Caco-2 (cell line): ENCODE results near the gene DMXL2. TPM values are rescaled to one million over a fixed set of nuclear protein-coding genes. Genes with fewer than 3 reads are reported as not detected.

Experiments used
- BruUV-seq: library from RNA; stranded (reverse); fragments of 400-500 nt; replicated peaks from 2 replicates; lab custom pipeline; 2021; lab: Mats Ljungman, UMichigan
- CTCF ChIA-PET: fragments of 300-600 bp; sonication (Branson Sonifier 250); formaldehyde crosslinking; loops from one replicate; lab custom pipeline; 2022; ENCODE audit warnings: antibody characterized with exemption; lab: Charles Lee
- POLR2A ChIA-PET: fragments of 300-600 bp; sonication (Branson Sonifier 250); formaldehyde crosslinking; loops from one replicate; lab custom pipeline; 2022; ENCODE audit warnings: antibody characterized with exemption; lab: Charles Lee
- DNase-seq, 2 experiments: peaks; one replicate each; pipeline versions ENCODE4 v3.0.0 to v3.0.0-alpha.2; 2020 to 2022
- H3K27me3 ChIP-seq: replicated peaks from 2 replicates; pipeline ENCODE4 v1.6.0; 2011; ENCODE audit warnings: low read length; ENCODE audit not compliant: control insufficient read depth, insufficient read depth
- H3K36me3 ChIP-seq: 2 replicates; pipeline ENCODE4 v1.5.1; 2011; ENCODE audit warnings: low read length; ENCODE audit not compliant: control insufficient read depth, insufficient read depth
- H3K4me1 ChIP-seq: fragments of 250-450 bp; sonication (Bioruptor Pico); 2 replicates; pipeline ENCODE4 v1.5.1; 2020; ENCODE audit warnings: mild to moderate bottlenecking
- H3K4me3 ChIP-seq: 2 replicates; pipeline ENCODE4 v1.5.1; 2011; ENCODE audit warnings: low read depth, mild to moderate bottlenecking, control low read depth, low read length
- H3K9me3 ChIP-seq: fragments of 250-450 bp; sonication (Bioruptor Pico); 2 replicates; pipeline ENCODE4 v1.5.1; 2020; ENCODE audit warnings: mild to moderate bottlenecking, moderate library complexity
- H3K27ac Mint-ChIP-seq: one replicate; pipeline ENCODE4 v1.8.0; 2022; ENCODE audit warnings: mixed read lengths; ENCODE audit not compliant: unreplicated experiment
- H3K27me3 Mint-ChIP-seq: one replicate; pipeline ENCODE4 v1.8.0; 2022; ENCODE audit warnings: mixed read lengths; ENCODE audit not compliant: insufficient read depth, unreplicated experiment
- H3K36me3 Mint-ChIP-seq: one replicate; pipeline ENCODE4 v1.8.0; 2022; ENCODE audit warnings: mild to moderate bottlenecking, mixed read lengths; ENCODE audit not compliant: insufficient read depth, unreplicated experiment
- H3K4me1 Mint-ChIP-seq: one replicate; pipeline ENCODE4 v1.8.0; 2022; ENCODE audit warnings: low read depth, mixed read lengths; ENCODE audit not compliant: unreplicated experiment
- H3K4me3 Mint-ChIP-seq: one replicate; pipeline ENCODE4 v1.8.0; 2022; ENCODE audit warnings: mild to moderate bottlenecking, moderate library complexity, mixed read lengths; ENCODE audit not compliant: unreplicated experiment
- H3K9me3 Mint-ChIP-seq: one replicate; pipeline ENCODE4 v1.8.0; 2022; ENCODE audit warnings: mixed read lengths; ENCODE audit not compliant: unreplicated experiment
- CTCF ChIP-seq, 2 experiments: fragments of 200-600 bp in 1 of 2; IDR thresholded peaks; 1 replicate in 1 of 2; 2 replicates in 1 of 2; pipeline versions ENCODE4 v1.5.1 to v1.8.0; 2011 to 2022; ENCODE audit warnings: antibody characterized with exemption in 1 of 2, control low read depth in 1 of 2, inconsistent platforms in 1 of 2, low read depth in 1 of 2, low read length in 1 of 2, mild to moderate bottlenecking in 1 of 2, moderate library complexity in 1 of 2; ENCODE audit not compliant: insufficient read depth in 1 of 2, severe bottlenecking in 1 of 2, unreplicated experiment in 1 of 2
- intact Hi-C: fragments of 100-400 bp; cut with micrococcal nuclease; formaldehyde crosslinking; loops from one replicate; pipeline ENCODE4 v1.10.0; 2022; ENCODE audit not compliant: unreplicated experiment
- total RNA-seq: library from RNA; stranded (reverse); gene quantifications from 2 replicates; pipeline ENCODE4 v1.2.3, GENCODE V29; 2022

Gene DMXL2
- total RNA-seq, 1 experiment from 2014 or later = 7.5 TPM

- Mint-ChIP-seq H3K27me3 (no peaks in the 10 kb centered on the region), H3K4me3 (no peak overlapping the region), H3K36me3 (no peaks in the 10 kb centered on the region), H3K4me1 (no peaks in the 10 kb centered on the region), H3K9me3 (peaks cover 14% of the 10 kb centered on the region), H3K27ac (no peak overlapping the region)
- TF ChIP-seq CTCF (IDR thresholded peaks at IDR 0.05; ENCODE audit: insufficient read depth in 1 of 2, low read depth in 1 of 2, low read length in 1 of 2, severe bottlenecking in 1 of 2, unreplicated experiment in 1 of 2) = no peak
- Histone ChIP-seq H3K4me1 (no peaks in the 10 kb centered on the region), H3K36me3 (no peaks in the 10 kb centered on the region), H3K4me3 (no peak overlapping the region), H3K9me3 (peaks cover 11% of the 10 kb centered on the region), H3K27me3 (no peaks in the 10 kb centered on the region)
- intact Hi-C loops = no loop called here
- BruUV-seq = no TSS peak
- CTCF ChIA-PET = no interaction called here
- POLR2A ChIA-PET = no interaction called here
- no peak for DNase-seq
Measured at GRCh38 chr15:51483520-51483919, 139.1 kb downstream of the DMXL2 start.

- no peak for TF ChIP-seq CTCF (IDR thresholded peaks at IDR 0.05; ENCODE audit: insufficient read depth in 1 of 2, low read depth in 1 of 2, low read length in 1 of 2, severe bottlenecking in 1 of 2, unreplicated experiment in 1 of 2)
- BruUV-seq = no TSS peak
- H3K4me3 Mint-ChIP-seq = no peak overlapping the region
- H3K4me1 ChIP-seq = no peaks in the 10 kb centered on the region
- no peak overlapping the region for H3K4me3 ChIP-seq
- no peak for DNase-seq
- no peaks in the 10 kb centered on the region for H3K27me3 Mint-ChIP-seq
- no peaks in the 10 kb centered on the region for H3K27me3 ChIP-seq
- no peaks in the 10 kb centered on the region for H3K9me3 Mint-ChIP-seq
- no peaks in the 10 kb centered on the region for H3K36me3 Mint-ChIP-seq
- H3K36me3 ChIP-seq = no peaks in the 10 kb centered on the region
- ChIA-PET CTCF (no interaction called here), POLR2A (no interaction called here)
- intact Hi-C loops = no loop called here
- H3K9me3 ChIP-seq = no peaks in the 10 kb centered on the region
- H3K4me1 Mint-ChIP-seq = no peaks in the 10 kb centered on the region
- H3K27ac Mint-ChIP-seq = no peak overlapping the region
Measured at GRCh38 chr15:51475736-51476135, 146.8 kb downstream of the DMXL2 start.

DNA sequence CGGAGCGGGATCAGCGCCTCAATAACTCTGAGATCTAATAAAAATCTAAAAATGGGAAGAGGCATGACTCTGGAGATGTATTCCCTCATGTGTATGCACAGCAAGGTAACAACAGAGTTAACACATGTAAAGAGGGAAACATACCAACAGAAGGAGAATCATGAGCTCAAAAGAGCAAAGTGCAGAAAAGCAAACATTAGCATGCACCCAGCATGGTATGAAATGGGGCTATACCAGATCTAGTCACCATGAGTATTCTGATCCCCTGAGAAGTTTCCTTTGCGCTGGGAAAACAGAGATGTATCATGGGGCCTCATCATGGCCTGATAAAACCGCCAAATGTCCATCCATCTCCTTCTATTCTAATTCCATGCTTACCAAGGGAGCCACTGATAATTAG, 152.1 kb downstream of the DMXL2 start:
- H3K36me3 Mint-ChIP-seq = no peaks in the 10 kb centered on the region
- intact Hi-C loops = no loop called here
- ChIA-PET POLR2A (no interaction called here), CTCF (no interaction called here)
- H3K4me1 ChIP-seq = no peaks in the 10 kb centered on the region
- no peaks in the 10 kb centered on the region for H3K4me1 Mint-ChIP-seq
- H3K27me3 Mint-ChIP-seq = no peaks in the 10 kb centered on the region
- TF ChIP-seq CTCF (IDR thresholded peaks at IDR 0.05; ENCODE audit: insufficient read depth in 1 of 2, low read depth in 1 of 2, low read length in 1 of 2, severe bottlenecking in 1 of 2, unreplicated experiment in 1 of 2) = no peak
- no peaks in the 10 kb centered on the region for H3K27me3 ChIP-seq
- H3K9me3 Mint-ChIP-seq = no peaks in the 10 kb centered on the region
- H3K9me3 ChIP-seq = no peaks in the 10 kb centered on the region
- no peaks in the 10 kb centered on the region for H3K36me3 ChIP-seq
- no peak overlapping the region for H3K27ac Mint-ChIP-seq
- no peak overlapping the region for H3K4me3 ChIP-seq
- no TSS peak for BruUV-seq
- H3K4me3 Mint-ChIP-seq = no peak overlapping the region
- DNase-seq = no peak
